ENCODE data around the gene PROB1.
A peak's percentile ranks its signal among the peaks of the same experiment; 100 is the strongest.
"Not testable (repeated sequence)": the region's sequence is repeated elsewhere in the genome, so short reads cannot be mapped to it uniquely, and the experiment has no call there.

Gene PROB1

DNA sequence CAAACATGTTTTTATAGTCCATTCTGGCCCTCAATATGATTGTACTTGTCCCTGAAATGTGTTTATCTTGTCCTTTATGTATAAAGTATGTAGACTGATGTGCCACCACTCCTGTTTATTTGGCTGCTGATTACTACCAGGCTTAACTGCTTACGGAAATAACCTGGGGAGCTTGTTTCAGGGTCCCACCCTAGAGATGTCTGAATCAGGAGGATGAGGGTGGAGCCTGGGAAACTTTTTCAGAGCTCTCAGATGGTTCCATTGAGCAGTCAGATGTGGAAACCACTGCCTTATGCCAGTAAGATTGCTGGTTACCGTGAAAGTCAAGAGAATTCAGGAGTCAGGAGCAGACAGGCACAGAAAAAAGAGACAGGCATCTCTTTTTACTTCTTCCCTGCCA is 31.0 kb downstream of the PROB1 start:
- in situ Hi-C loops (cut with HindIII; ENCODE audit: low pct_ligation_motif_present, low pct_unique_long_range_greater_than_20kb, low sequenced_read_pairs) = no loop called here
- DNase-seq = no peak

DNA sequence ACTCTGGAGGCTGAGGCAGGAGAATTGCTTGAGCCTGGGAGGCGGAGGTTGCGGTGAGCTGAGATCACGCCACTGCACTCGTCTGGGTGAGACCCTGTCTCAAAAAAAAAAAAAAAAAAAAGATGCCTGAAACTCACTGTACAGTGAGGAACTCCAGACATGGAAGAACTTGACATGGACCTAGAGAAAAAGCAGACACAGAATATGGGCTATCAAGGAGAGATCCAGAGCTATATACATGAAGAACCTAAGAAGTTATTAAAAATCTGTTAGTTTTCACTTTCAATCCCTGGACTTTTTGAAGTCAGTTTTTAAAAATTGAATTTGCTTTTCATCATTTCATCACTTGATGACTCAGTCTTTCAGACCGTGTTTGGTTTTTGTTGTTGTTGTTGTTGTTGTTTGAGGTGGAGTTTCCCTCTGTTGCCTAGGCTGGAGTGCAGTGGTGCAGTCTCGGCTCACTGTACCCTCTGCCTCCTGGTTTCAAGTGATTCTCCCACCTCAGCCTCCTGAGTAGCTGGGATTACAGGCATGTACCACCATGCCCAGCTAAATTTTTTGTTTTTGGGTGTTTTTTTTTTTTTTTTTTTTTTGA is 33.0 kb downstream of the PROB1 start:
- in situ Hi-C loops (cut with HindIII; ENCODE audit: low pct_ligation_motif_present, low pct_unique_long_range_greater_than_20kb, low sequenced_read_pairs) = no loop called here
- DNase-seq = no peak

- in situ Hi-C loops (cut with HindIII; ENCODE audit: low pct_ligation_motif_present, low pct_unique_long_range_greater_than_20kb, low sequenced_read_pairs) = no loop called here
- no peak for DNase-seq
Measured at GRCh38 chr5:139360384-139360783, 34.5 kb downstream of the PROB1 start.

DNA sequence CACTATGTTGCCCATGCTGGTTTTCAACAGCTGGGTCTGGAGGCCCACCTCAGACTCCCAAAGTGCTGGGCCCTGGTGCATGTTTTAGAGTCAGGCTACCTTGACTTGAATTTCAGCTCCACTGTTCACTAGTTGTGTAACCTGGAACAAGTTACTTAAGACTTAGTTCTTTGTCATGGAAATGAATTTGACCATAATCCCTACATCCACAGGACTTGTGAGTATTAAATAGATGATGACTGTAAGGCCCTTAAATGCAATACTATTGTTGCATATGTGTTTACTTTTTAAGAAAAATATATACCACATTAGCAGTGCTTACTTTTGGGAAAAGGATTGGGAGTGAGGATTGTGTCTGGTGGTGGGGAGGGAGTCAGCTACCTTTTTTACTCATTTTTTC is 36.8 kb downstream of the PROB1 start:
- in situ Hi-C loops (cut with HindIII; ENCODE audit: low pct_ligation_motif_present, low pct_unique_long_range_greater_than_20kb, low sequenced_read_pairs) = no loop called here
- DNase-seq = no peak

GRCh38 chr5:139355900-139356299 is 39.0 kb downstream of the PROB1 start:
- in situ Hi-C loops (cut with HindIII; ENCODE audit: low pct_ligation_motif_present, low pct_unique_long_range_greater_than_20kb, low sequenced_read_pairs); DNase-seq: not testable (repeated sequence)

GRCh38 chr5:139354186-139354585 is 40.7 kb downstream of the PROB1 start:
- no peak for DNase-seq
- in situ Hi-C loops (cut with HindIII; ENCODE audit: low pct_ligation_motif_present, low pct_unique_long_range_greater_than_20kb, low sequenced_read_pairs) = no loop called here

DNA sequence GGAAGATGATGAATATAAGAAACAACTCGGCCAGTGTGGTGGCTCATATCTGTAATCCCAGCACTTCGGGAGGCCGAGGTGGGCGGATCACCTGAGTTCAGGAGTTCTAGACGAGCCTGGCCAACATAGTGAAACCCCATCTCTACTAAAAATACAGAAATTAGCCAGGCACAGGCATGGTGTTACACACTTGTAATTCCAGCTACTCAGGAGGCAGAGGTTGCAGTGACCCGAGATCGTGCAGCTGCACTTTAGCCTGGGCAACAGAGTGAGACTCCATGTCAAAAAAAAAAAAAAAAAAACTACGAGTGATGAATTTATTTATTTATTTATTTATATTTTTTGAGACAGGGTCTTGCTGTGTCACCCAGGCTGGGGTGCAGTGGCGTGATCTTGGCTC is 47.0 kb downstream of the PROB1 start:
- DNase-seq; in situ Hi-C loops (cut with HindIII; ENCODE audit: low pct_ligation_motif_present, low pct_unique_long_range_greater_than_20kb, low sequenced_read_pairs): not testable (repeated sequence)

DNA sequence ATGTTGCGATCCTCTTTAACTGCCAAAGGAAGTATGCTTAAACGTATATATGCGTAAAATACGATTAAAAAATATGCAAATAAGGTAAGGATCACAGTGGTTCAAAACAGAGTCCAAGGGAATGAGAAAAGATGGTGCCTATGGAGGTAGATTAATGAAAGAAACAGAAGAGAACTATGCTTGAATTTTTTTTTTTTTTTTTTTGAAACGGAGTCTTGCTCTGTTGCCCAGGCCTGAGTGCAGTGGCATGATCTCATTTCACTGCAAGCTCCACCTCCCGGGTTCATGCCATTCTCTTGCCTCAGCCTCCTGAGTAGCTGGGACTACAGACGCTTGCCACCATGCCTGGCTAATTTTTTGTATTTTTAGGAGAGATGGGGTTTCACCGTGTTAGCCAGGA is 49.5 kb downstream of the PROB1 start:
- in situ Hi-C loops (cut with HindIII; ENCODE audit: low pct_ligation_motif_present, low pct_unique_long_range_greater_than_20kb, low sequenced_read_pairs); DNase-seq: not testable (repeated sequence)

- no peak for DNase-seq
- in situ Hi-C loops (cut with HindIII; ENCODE audit: low pct_ligation_motif_present, low pct_unique_long_range_greater_than_20kb, low sequenced_read_pairs) = no loop called here
Measured at GRCh38 chr5:139344177-139344576, 50.7 kb downstream of the PROB1 start.

- no peak for DNase-seq
- in situ Hi-C loops (cut with HindIII; ENCODE audit: low pct_ligation_motif_present, low pct_unique_long_range_greater_than_20kb, low sequenced_read_pairs) = no loop called here
Measured at GRCh38 chr5:139343476-139343875, 51.4 kb downstream of the PROB1 start.

DNA sequence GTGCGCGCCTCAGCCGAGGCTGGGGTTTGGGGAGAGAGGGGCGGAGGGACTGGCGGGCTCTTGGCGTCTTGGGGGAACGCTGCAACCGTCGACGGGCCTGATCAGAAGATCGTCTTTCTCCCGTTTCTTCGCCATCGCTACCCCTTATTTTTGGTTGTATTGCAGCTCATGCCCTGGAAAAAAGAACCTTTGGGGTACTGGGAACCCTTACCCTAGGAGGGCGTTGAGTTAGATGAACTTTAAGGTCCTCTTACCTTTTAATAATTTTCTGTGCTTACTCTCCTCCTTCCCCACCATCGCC is 52.5 kb downstream of the PROB1 start:
- in situ Hi-C loops (cut with HindIII; ENCODE audit: low pct_ligation_motif_present, low pct_unique_long_range_greater_than_20kb, low sequenced_read_pairs) = no loop called here
- DNase-seq = no peak

GRCh38 chr5:139341689-139342422 is 53.0 kb downstream of the PROB1 start, which contains the start of gene PAIP2:
TSS of gene PAIP2 (plus strand) at chr5:139341854. CDS start at chr5:139363785, 21,931 bp downstream.
- DNase-seq = peak; percentile 95
- in situ Hi-C loops (cut with HindIII; ENCODE audit: low pct_ligation_motif_present, low pct_unique_long_range_greater_than_20kb, low sequenced_read_pairs) = no loop called here

GRCh38 chr5:139341187-139341688 is 53.7 kb downstream of the PROB1 start:
- no peak for DNase-seq
- in situ Hi-C loops (cut with HindIII; ENCODE audit: low pct_ligation_motif_present, low pct_unique_long_range_greater_than_20kb, low sequenced_read_pairs) = no loop called here
